GM23248 (cell line): Measurements from ENCODE around the gene HGD. TPM values are rescaled to one million over a fixed set of nuclear protein-coding genes. Genes with fewer than 3 reads are reported as not detected.
A peak's percentile ranks its signal among the peaks of the same experiment; 100 is the strongest.

Experiments used
- DNase-seq: peaks from one replicate; pipeline ENCODE4 v3.0.0-alpha.2; 2015
- H2AFZ ChIP-seq: fragments of 200-600 bp; sonication (generic); 2 replicates; pipeline ENCODE4 v1.6.1; 2016; ENCODE audit warnings: antibody characterized with exemption
- H3F3A ChIP-seq: fragments of 200-600 bp; sonication (generic); 2 replicates; pipeline ENCODE4 v1.6.1; 2016; ENCODE audit warnings: mild to moderate bottlenecking, antibody characterized with exemption, mixed run types; ENCODE audit not compliant: insufficient read depth
- H3K27ac ChIP-seq: fragments of 200-600 bp; sonication (generic); 2 replicates; pipeline ENCODE4 v1.5.1; 2016; ENCODE audit warnings: mild to moderate bottlenecking
- H3K27me3 ChIP-seq: fragments of 200-600 bp; sonication (generic); replicated peaks from 2 replicates; pipeline ENCODE4 v1.6.1; 2016; ENCODE audit warnings: mild to moderate bottlenecking; ENCODE audit not compliant: insufficient read depth
- H3K36me3 ChIP-seq: fragments of 200-600 bp; sonication (generic); 2 replicates; pipeline ENCODE4 v1.6.1; 2016; ENCODE audit warnings: low read depth, mild to moderate bottlenecking
- H3K4me1 ChIP-seq: fragments of 200-600 bp; sonication (generic); 2 replicates; pipeline ENCODE4 v1.6.1; 2016; ENCODE audit warnings: mild to moderate bottlenecking; ENCODE audit not compliant: insufficient read depth
- H3K4me2 ChIP-seq: fragments of 200-600 bp; sonication (generic); one replicate; pipeline ENCODE4 v1.6.1; 2016; ENCODE audit warnings: mild to moderate bottlenecking; ENCODE audit not compliant: unreplicated experiment
- H3K4me3 ChIP-seq: fragments of 200-600 bp; sonication (generic); 2 replicates; pipeline ENCODE4 v1.5.1; 2016; ENCODE audit warnings: mild to moderate bottlenecking
- H3K79me2 ChIP-seq: fragments of 200-600 bp; sonication (generic); 2 replicates; pipeline ENCODE4 v1.6.1; 2016; ENCODE audit warnings: mild to moderate bottlenecking; ENCODE audit not compliant: insufficient read depth
- H3K9ac ChIP-seq: fragments of 200-600 bp; sonication (generic); 2 replicates; pipeline ENCODE4 v1.6.1; 2016; ENCODE audit warnings: mild to moderate bottlenecking
- H3K9me2 ChIP-seq: fragments of 200-600 bp; sonication (generic); 2 replicates; pipeline ENCODE4 v1.6.1; 2016; ENCODE audit warnings: mixed run types, mild to moderate bottlenecking, moderate library complexity; ENCODE audit not compliant: insufficient read depth
- H3K9me3 ChIP-seq: fragments of 200-600 bp; sonication (generic); one replicate; pipeline ENCODE4 v1.6.1; 2017; ENCODE audit warnings: low read depth
- H4K20me1 ChIP-seq: fragments of 200-600 bp; sonication (generic); 2 replicates; pipeline ENCODE4 v1.6.0; 2016; ENCODE audit not compliant: insufficient read depth
- EZH2 ChIP-seq: fragments of 200-600 bp; sonication (generic); IDR thresholded peaks from 2 replicates; pipeline ENCODE4 v1.6.1; 2018; ENCODE audit warnings: antibody characterized with exemption, mild to moderate bottlenecking; ENCODE audit not compliant: insufficient read depth, poor library complexity, severe bottlenecking
- EZH2phosphoT487 ChIP-seq: fragments of 200-600 bp; sonication (generic); IDR thresholded peaks from 2 replicates; pipeline ENCODE4 v1.6.1; 2018; ENCODE audit warnings: antibody characterized with exemption, moderate library complexity, mild to moderate bottlenecking, low read depth; ENCODE audit not compliant: insufficient read depth
- WGBS, 2 experiments: methylation state at CpG; one replicate each; pipeline ENCODE4 v1.1.6; 2015 to 2017; ENCODE audit warnings: low lambda C conversion rate in 2 of 2, low coverage in 1 of 2; ENCODE audit errors: missing lambda C conversion rate in 2 of 2; 5-methylcytosine and 5-hydroxymethylcytosine counted together
- in situ Hi-C: fragments of 300-500 bp; cut with MboI; formaldehyde crosslinking; loops from 2 replicates; pipeline ENCODE4 v1.15.0; 2020
- polyA plus RNA-seq: library from polyadenylated mRNA; unstranded; fragments of >200 nt; fragmentation: Nextera tagmentation; extraction: Ambion mirVana; gene quantifications from 2 replicates; pipeline ENCODE4 v1.2.1, GENCODE V29; 2016
- total RNA-seq: library from RNA; depleted of rRNA; stranded (reverse); fragments of >200 nt; shearing (Covaris generic); gene quantifications from 2 replicates; pipeline ENCODE4 v1.2.3, GENCODE V29; 2014

The HGD gene
- total and polyA plus RNA-seq, 2 experiments from 2014 or later, result not detected

- Histone ChIP-seq H3K4me3 (no peak overlapping the region), H3K4me2 (no peak overlapping the region), H4K20me1 (no peaks in the 10 kb centered on the region), H3K4me1 (peaks cover 14% of the 10 kb centered on the region), H3K27me3 (no peaks in the 10 kb centered on the region), H3K36me3 (no peaks in the 10 kb centered on the region), H3K27ac (no peak overlapping the region), H3K79me2 (no peaks in the 10 kb centered on the region), H3F3A (no peaks in the 10 kb centered on the region), H3K9me2 (no peaks in the 10 kb centered on the region), H3K9me3 (no peaks in the 10 kb centered on the region), H2AFZ (no peak overlapping the region), H3K9ac (no peak overlapping the region)
- no peak for TF ChIP-seq EZH2phosphoT487
- TF ChIP-seq EZH2, result no peak
- WGBS, 2 experiments, result 29 to 41% methylated on average over 3 of the region's 3 CpGs
- in situ Hi-C loops, result no loop called here
- no peak for DNase-seq
Observed at GRCh38 chr3:120652281-120652680, 29.8 kb downstream of the HGD start.

- Histone ChIP-seq H3K27me3 (no peaks in the 10 kb centered on the region), H3K27ac (no peak overlapping the region), H3K4me1 (peaks cover 20% of the 10 kb centered on the region), H3K9me2 (no peaks in the 10 kb centered on the region), H3K36me3 (no peaks in the 10 kb centered on the region), H3K9me3 (no peaks in the 10 kb centered on the region), H3K4me3 (no peak overlapping the region), H2AFZ (no peak overlapping the region), H3F3A (peaks cover 6% of the 10 kb centered on the region; the same call in 1 of the 2 replicates), H4K20me1 (no peaks in the 10 kb centered on the region), H3K79me2 (no peaks in the 10 kb centered on the region), H3K9ac (no peak overlapping the region), H3K4me2 (no peak overlapping the region)
- 54 to 72% methylated on average over 2 of the region's 2 CpGs for WGBS, 2 experiments
- in situ Hi-C loops, result no loop called here
- no peak for TF ChIP-seq EZH2phosphoT487
- no peak for TF ChIP-seq EZH2
- DNase-seq, result no peak
Observed at GRCh38 chr3:120650311-120650710, 31.7 kb downstream of the HGD start.

GRCh38 chr3:120649830-120650233 is 32.2 kb downstream of the HGD start:
- no peaks in the 10 kb centered on the region for H3K36me3 ChIP-seq
- H3K4me2 ChIP-seq, result no peak overlapping the region
- peaks cover 7% of the 10 kb centered on the region; the same call in 1 of the 2 replicates for H3F3A ChIP-seq
- TF ChIP-seq EZH2phosphoT487 (no peak), EZH2 (no peak)
- H3K9me3 ChIP-seq, result no peaks in the 10 kb centered on the region
- H3K27ac ChIP-seq, result no peak overlapping the region
- in situ Hi-C loops, result no loop called here
- no peak overlapping the region for H2AFZ ChIP-seq
- no peaks in the 10 kb centered on the region for H3K79me2 ChIP-seq
- no peaks in the 10 kb centered on the region for H3K9me2 ChIP-seq
- H3K4me3 ChIP-seq, result no peak overlapping the region
- WGBS, 2 experiments, result 59 to 63% methylated on average over 3 of the region's 3 CpGs
- no peak for DNase-seq
- H3K4me1 ChIP-seq, result peaks cover 25% of the 10 kb centered on the region
- H3K9ac ChIP-seq, result no peak overlapping the region
- H4K20me1 ChIP-seq, result no peaks in the 10 kb centered on the region
- no peaks in the 10 kb centered on the region for H3K27me3 ChIP-seq

- Histone ChIP-seq H2AFZ (no peak overlapping the region), H3F3A (peaks cover 7% of the 10 kb centered on the region; the same call in 1 of the 2 replicates), H3K9ac (no peak overlapping the region), H3K36me3 (no peaks in the 10 kb centered on the region), H3K4me2 (no peak overlapping the region), H3K9me3 (no peaks in the 10 kb centered on the region), H3K9me2 (no peaks in the 10 kb centered on the region), H3K4me3 (no peak overlapping the region), H3K27me3 (no peaks in the 10 kb centered on the region), H3K27ac (no peak overlapping the region), H3K4me1 (peaks cover 29% of the 10 kb centered on the region), H4K20me1 (no peaks in the 10 kb centered on the region), H3K79me2 (no peaks in the 10 kb centered on the region)
- in situ Hi-C loops, result no loop called here
- no peak for TF ChIP-seq EZH2
- TF ChIP-seq EZH2phosphoT487, result no peak
- peak; percentile 35 for DNase-seq
- WGBS, 2 experiments, result 76 to 79% methylated on average over 5 of the region's 5 CpGs
Observed at GRCh38 chr3:120648290-120648689, 33.7 kb downstream of the HGD start.
